ENCODE measurements around the gene ARID4A. TPM values are rescaled to one million over a fixed set of nuclear protein-coding genes. Genes with fewer than 3 reads are reported as not detected.
A peak's percentile ranks its signal among the peaks of the same experiment; 100 is the strongest.
"Not testable (repeated sequence)": the region's sequence is repeated elsewhere in the genome, so short reads cannot be mapped to it uniquely, and the experiment has no call there.

The ARID4A gene
- total RNA-seq, 2 experiments from 2014 or later: 37.9 to 41.7 TPM

DNA sequence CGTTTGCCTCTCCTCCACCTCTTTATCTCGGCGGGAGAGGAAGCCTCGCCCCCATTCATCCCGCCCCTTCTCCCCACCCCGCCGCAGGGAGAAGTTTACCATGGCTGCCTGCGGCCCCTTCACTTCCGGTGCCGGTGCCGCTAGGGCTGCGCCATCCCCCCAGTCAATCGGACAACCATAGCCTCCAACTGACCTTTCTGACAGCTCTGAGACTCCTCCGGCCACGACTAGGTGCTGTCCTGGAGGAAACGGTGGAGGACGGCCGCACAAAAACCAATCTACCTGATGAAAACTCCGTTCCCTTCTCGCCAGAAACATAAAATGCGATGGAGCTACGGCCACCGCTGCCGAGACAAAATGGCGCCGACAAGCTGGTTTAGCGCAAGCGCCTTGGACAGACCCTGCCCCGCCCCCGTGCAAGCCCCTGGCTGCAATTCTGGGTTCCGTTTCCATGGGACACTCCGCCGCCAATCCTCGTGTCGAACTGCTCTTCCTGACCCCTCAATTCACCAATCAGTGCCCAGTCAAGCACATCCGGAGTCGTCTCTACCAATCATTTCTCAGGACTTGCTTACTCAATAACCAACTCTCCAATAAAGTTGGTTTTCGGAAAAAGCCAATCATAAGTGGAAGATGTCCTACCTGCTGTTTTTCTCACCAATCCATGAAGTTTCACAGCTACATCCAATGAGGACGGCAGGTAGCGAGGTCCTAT lies 436 bp upstream of the ARID4A start:
- ChIA-PET POLR2A (interaction anchor here (0.6 to 4.4 kb wide), 35 partner anchors 9 to 1186 kb away, joined by 3 to 105 read pairs (median 6); partner anchors contain the start of genes ACTR10, AP5M1, ARMH4 and EXOC5), CTCF (interaction anchor here (0.8 to 2.3 kb wide), 10 partner anchors 9 to 128 kb away, joined by 3 to 16 read pairs (median 4); partner anchors contain the start of genes ACTR10, PSMA3 and TOMM20L)
- no peaks in the 10 kb centered on the region for H3K9me3 Mint-ChIP-seq
- H3K4me3 Mint-ChIP-seq: no peak overlapping the region
- H3K4me1 Mint-ChIP-seq: peaks cover 47% of the 10 kb centered on the region
- H3K27ac Mint-ChIP-seq: no peak overlapping the region
- peaks cover 43% of the 10 kb centered on the region for H3K36me3 Mint-ChIP-seq (ENCODE audit: low read depth)
- peak; percentile 98 for DNase-seq
- H3K27me3 Mint-ChIP-seq: no peaks in the 10 kb centered on the region

DNA sequence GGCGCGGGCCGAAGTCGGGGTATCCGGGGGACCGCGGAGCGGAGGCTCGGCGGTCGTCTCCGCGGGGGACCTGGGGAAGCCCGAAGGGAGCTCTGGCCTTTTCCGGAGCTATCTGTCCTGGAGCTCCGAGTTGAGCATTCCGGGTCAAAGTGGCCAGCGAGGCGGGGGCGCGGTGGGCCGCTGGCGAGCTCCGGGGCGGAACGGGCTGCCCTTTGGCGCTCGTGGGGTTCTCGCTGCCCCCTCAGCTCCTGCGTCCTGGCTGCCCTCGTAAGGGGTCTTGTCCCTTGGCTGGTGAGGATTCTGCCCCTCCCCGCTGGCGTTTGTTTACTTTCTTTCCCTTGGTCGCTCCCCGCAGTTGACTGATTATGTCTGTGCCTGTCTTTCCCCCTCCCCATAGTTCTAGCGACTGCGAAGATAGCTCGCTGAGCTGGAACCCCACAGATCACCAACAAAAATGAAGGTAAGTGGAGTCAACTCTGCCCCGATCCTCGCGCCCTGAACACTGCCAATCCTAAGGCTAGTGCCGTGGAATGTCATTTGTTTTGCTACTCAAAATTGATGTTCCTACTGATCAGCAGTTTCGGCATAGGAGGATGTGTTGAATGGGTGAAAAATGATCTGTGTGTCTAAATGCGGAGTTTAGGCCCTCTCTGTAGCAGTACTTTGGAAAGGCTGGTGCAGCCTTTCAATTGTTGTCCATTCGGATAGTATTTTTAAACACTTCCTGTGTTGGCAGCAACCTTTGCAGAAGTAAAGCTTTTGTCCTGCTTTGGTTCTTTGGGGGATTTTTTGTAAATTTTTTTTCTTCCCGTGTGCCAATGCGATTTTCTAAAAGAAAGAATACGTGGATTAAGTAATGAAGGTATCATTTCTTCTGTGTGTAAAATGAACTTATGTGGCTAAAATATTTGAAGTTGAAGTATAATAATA lies 1.3 kb downstream of the ARID4A start:
- Mint-ChIP-seq H3K4me3 (peak overlapping the region; percentile 93), H3K36me3 (ENCODE audit: low read depth) (peaks cover 32% of the 10 kb centered on the region), H3K9me3 (no peaks in the 10 kb centered on the region), H3K27me3 (no peaks in the 10 kb centered on the region), H3K27ac (peak overlapping the region; percentile 88), H3K4me1 (peaks cover 36% of the 10 kb centered on the region)
- POLR2A ChIA-PET: interaction anchor here (0.6 to 4.4 kb wide), 18 partner anchors 7 to 128 kb away, joined by 3 to 105 read pairs (median 8); partner anchors contain the start of genes KIAA0586, PSMA3, TIMM9 and TOMM20L
- CTCF ChIA-PET: interaction anchor here (1.2 kb wide), 1 partner anchor 53 kb away, joined by 3 read pairs; no protein-coding TSS in a partner anchor
- peak; percentile 19 for DNase-seq

DNA sequence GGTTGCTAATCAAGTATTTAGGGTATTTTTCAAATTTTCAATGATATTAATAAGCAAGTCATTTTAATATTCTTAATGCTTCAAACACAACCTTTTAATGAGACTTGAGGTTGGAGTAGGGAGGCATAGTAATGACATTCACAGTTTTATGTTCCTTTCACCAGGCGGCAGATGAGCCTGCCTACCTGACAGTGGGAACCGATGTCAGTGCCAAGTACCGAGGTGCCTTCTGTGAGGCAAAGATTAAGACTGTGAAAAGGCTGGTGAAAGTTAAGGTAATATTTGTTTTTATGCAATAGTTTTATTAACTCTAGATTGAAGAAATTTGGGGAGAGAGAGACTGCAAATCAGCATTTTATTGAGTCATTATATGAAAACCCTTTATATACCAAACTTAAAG lies 3.1 kb downstream of the ARID4A start:
- DNase-seq: no peak
- Mint-ChIP-seq H3K9me3 (no peaks in the 10 kb centered on the region), H3K4me3 (no peak overlapping the region), H3K4me1 (peaks cover 28% of the 10 kb centered on the region), H3K27me3 (no peaks in the 10 kb centered on the region), H3K36me3 (ENCODE audit: low read depth) (peaks cover 38% of the 10 kb centered on the region), H3K27ac (no peak overlapping the region)
- ChIA-PET CTCF (no interaction called here), POLR2A (no interaction called here)

DNA sequence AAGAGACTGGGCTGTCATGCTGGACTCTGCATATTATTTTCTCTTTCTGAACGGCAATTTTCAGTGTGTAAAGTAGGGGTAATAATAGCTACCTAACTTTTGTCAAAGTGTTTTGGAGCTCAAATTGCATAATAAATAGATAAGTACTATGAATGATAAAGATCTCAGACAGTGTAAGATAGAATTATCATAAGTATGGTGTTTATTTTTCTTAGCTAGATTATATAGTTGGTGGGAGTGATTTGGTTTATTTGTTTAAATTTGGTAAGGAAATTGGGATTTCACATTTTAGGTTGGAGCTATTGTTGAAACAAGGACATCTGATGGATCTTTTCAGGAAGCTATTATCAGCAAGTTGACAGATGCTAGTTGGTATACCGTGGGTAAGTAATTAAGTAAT lies 7.4 kb downstream of the ARID4A start:
- no peaks in the 10 kb centered on the region for H3K9me3 Mint-ChIP-seq
- CTCF ChIA-PET: interaction anchor here (1.2 kb wide), 1 partner anchor 61 kb away, joined by 3 read pairs; the partner anchor contains the start of gene PSMA3
- no peaks in the 10 kb centered on the region for H3K27me3 Mint-ChIP-seq
- POLR2A ChIA-PET: interaction anchor here (1.2 to 3.2 kb wide), 2 partner anchors 7 to 61 kb away, joined by 5 to 18 read pairs; partner anchors contain the start of genes ARID4A and PSMA3
- H3K27ac Mint-ChIP-seq: no peak overlapping the region
- H3K4me3 Mint-ChIP-seq: no peak overlapping the region
- H3K4me1 Mint-ChIP-seq: peaks cover 18% of the 10 kb centered on the region
- no peak for DNase-seq
- H3K36me3 Mint-ChIP-seq (ENCODE audit: low read depth): peaks cover 57% of the 10 kb centered on the region

DNA sequence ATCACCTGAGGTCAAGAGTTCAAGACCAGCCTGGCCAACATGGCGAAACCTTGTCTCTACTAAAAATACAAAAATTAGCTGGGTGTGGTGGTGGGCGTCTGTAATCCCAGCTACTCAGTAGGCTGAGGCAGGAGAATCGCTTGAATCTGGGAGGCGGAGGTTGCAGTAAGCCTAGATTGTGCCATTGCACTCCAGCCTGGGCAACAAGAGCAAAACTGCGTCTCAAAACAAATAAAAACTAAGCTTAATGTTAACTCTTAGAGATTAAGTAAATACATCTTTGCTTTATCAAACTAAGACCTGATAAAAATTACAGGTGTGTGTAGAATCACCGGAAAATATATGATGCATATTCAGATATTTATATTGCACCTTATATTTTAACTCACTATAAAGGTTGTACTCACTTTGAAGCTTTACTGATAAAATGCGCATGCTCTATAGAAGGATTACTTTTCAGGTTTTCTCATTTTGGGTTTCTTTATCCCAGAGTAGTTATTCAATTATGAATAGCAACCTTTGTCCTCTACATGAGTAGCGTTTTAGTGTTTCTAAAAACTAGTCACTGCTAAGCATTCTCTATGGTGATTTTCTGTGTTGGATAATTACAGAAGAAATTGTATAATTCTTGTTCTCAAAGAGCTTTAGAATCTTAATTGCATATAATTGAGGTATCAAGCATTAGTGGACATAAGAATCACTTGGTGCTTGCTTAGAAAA lies 9.4 kb downstream of the ARID4A start:
- Mint-ChIP-seq H3K27ac (no peak overlapping the region), H3K36me3 (ENCODE audit: low read depth) (peaks cover 52% of the 10 kb centered on the region), H3K9me3 (no peaks in the 10 kb centered on the region), H3K27me3 (no peaks in the 10 kb centered on the region), H3K4me1 (peaks cover 13% of the 10 kb centered on the region), H3K4me3 (no peak overlapping the region)
- CTCF ChIA-PET: no interaction called here
- POLR2A ChIA-PET: interaction anchor here (0.6 to 3.2 kb wide), 4 partner anchors 9 to 84 kb away, joined by 3 to 18 read pairs (median 3); partner anchors contain the start of gene ARID4A
- DNase-seq: no peak

DNA sequence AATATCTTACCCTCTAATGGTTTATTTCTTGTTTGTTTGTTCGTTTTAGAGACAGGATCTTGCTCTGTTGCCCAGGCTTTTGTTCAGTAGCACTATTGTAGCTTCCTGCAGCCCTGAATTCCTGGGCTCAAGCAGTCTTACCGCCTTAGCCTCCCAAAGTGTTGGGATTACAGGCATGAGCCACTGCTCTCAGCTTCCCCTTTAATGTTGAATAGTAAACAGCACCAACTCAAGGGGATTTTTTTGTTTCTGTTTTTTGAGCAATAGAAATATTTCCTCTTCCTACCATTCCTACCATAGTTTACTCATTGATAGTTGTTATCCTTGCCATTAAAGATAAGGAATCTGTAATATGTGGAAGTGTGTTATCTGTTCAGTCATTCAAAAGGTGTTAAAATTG lies 10.7 kb downstream of the ARID4A start:
- no peaks in the 10 kb centered on the region for H3K9me3 Mint-ChIP-seq
- DNase-seq: no peak
- H3K27me3 Mint-ChIP-seq: no peaks in the 10 kb centered on the region
- H3K27ac Mint-ChIP-seq: no peak overlapping the region
- peaks cover 9% of the 10 kb centered on the region for H3K4me1 Mint-ChIP-seq
- peaks cover 47% of the 10 kb centered on the region for H3K36me3 Mint-ChIP-seq (ENCODE audit: low read depth)
- H3K4me3 Mint-ChIP-seq: no peak overlapping the region
- ChIA-PET CTCF (no interaction called here), POLR2A (no interaction called here)

DNA sequence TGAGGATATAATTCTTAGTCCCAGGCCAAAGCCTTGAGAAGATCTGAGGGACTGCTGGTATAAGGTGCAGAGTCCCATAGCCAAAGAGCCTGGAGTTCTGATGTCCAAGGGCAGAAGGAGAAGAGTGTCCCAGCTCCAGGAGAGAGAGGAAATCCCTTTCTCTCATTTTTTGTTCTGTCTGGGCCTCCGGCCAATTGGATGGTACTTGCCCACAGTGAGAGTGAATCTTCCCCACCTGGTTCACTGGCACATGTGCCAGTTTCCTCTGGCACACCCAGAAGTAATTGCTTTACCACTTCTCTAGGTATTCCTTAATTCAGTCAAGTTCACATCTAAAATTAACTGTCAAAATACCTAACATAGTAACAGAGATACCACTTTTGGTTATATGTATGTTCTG lies 15.3 kb downstream of the ARID4A start:
- H3K27ac Mint-ChIP-seq: no peak overlapping the region
- ChIA-PET POLR2A (interaction anchor here (0.7 to 4.4 kb wide), 3 partner anchors 9 to 55 kb away, joined by 3 to 27 read pairs (median 3); partner anchors contain the start of gene ARID4A), CTCF (interaction anchor here (1.0 kb wide), 1 partner anchor 82 kb away, joined by 3 read pairs; the partner anchor contains the start of gene TOMM20L)
- H3K27me3 Mint-ChIP-seq: no peaks in the 10 kb centered on the region
- no peak for DNase-seq
- peaks cover 1% of the 10 kb centered on the region for H3K4me1 Mint-ChIP-seq
- H3K4me3 Mint-ChIP-seq: no peak overlapping the region
- peaks cover 38% of the 10 kb centered on the region for H3K36me3 Mint-ChIP-seq (ENCODE audit: low read depth)
- no peaks in the 10 kb centered on the region for H3K9me3 Mint-ChIP-seq

DNA sequence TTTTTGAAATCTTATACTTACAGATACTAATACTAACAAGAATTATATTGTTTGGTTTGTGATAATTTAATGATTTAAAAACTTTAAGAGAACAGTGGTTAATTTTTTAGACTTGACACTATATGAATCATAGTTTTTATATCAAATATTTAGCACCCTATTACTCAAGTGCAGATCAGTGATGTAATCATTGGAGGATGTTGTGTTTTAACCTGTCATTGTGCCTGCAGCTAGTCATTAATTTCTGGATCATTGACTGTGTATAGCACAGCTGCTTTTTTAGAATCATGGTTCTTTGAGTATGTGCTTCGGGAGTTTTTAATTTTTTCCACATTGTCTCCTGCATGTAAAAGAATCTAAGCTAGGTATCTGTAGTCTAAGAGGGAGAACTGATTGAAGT lies 17.3 kb downstream of the ARID4A start:
- H3K4me3 Mint-ChIP-seq: no peak overlapping the region
- ChIA-PET POLR2A (interaction anchor here (1.5 kb wide), 1 partner anchor 11 kb away, joined by 3 read pairs; no protein-coding TSS in a partner anchor), CTCF (no interaction called here)
- H3K9me3 Mint-ChIP-seq: no peaks in the 10 kb centered on the region
- DNase-seq: no peak
- no peaks in the 10 kb centered on the region for H3K27me3 Mint-ChIP-seq
- peaks cover 1% of the 10 kb centered on the region for H3K4me1 Mint-ChIP-seq
- H3K36me3 Mint-ChIP-seq (ENCODE audit: low read depth): peaks cover 30% of the 10 kb centered on the region
- no peak overlapping the region for H3K27ac Mint-ChIP-seq

DNA sequence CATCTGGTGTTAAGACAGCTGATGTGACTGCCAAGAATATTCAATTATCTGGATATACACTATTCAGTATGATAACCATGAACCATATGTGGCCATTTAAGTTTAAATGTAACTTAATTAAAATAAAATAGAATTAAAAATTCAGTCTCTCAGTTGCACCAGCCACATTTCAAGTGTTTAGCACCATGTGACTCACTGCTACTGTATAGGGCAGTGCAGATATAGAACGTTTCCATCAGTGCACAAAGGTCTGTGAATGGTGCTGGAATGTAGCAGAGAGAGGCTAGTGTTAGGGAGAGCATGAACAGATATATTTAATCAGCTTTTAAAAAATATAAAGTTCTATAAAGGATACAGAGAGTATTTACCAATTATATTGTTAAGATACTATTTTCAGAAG lies 28.7 kb downstream of the ARID4A start:
- no peak overlapping the region for H3K27ac Mint-ChIP-seq
- no peaks in the 10 kb centered on the region for H3K27me3 Mint-ChIP-seq
- POLR2A ChIA-PET: interaction anchor here (1.5 kb wide), 1 partner anchor 12 kb away, joined by 3 read pairs; no protein-coding TSS in a partner anchor
- DNase-seq: no peak
- CTCF ChIA-PET: no interaction called here
- no peak overlapping the region for H3K4me3 Mint-ChIP-seq
- peaks cover 15% of the 10 kb centered on the region for H3K4me1 Mint-ChIP-seq
- no peaks in the 10 kb centered on the region for H3K9me3 Mint-ChIP-seq
- peaks cover 47% of the 10 kb centered on the region for H3K36me3 Mint-ChIP-seq (ENCODE audit: low read depth)

DNA sequence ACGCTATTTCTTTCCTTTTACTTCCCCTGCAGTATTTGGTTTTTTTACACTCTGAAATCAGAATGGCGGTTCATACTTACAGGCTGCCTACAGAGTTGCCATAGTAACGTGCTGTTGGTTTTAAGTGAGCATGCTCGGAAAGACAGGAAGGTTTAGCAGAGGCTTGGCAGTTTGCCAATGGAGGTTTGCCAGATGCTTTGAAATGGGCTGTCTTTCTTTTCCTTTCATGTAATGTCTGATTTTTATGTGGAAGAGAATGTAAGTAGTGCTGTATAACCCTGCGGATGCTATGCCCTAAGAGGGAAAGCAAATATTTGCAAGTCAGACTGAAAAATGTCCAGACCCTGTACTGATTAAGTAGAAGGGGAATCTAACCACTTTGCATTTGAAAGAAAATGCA lies 32.8 kb downstream of the ARID4A start:
- H3K27ac Mint-ChIP-seq: peak overlapping the region; percentile 69
- POLR2A ChIA-PET: interaction anchor here (0.9 kb wide), 1 partner anchor 33 kb away, joined by 5 read pairs; the partner anchor contains the start of gene ARID4A
- CTCF ChIA-PET: interaction anchor here (0.7 to 1.0 kb wide), 2 partner anchors 33 to 65 kb away, joined by 3 to 4 read pairs; partner anchors contain the start of genes ARID4A and TOMM20L

DNA sequence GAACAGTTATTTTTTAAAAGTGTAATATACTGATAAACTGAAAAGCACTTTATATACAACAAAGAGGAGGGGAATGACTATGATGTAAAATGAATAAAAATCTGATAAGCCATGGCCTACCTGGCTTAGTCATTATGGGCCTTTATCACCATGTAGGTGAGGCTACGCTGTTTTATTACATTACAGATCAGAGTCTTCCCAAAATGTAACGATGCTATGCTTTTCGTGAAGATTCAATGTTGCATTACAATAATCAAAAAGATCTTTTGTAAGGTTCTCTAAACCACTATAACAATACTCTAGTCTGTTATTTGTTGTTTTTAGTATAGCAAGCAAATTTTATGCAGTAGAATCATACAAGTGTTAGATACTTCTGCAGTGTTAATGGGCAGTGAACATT lies 34.2 kb downstream of the ARID4A start:
- H3K27ac Mint-ChIP-seq: no peak overlapping the region
- no peaks in the 10 kb centered on the region for H3K9me3 Mint-ChIP-seq
- no peak for DNase-seq
- peaks cover 21% of the 10 kb centered on the region for H3K4me1 Mint-ChIP-seq
- H3K36me3 Mint-ChIP-seq (ENCODE audit: low read depth): peaks cover 43% of the 10 kb centered on the region
- H3K4me3 Mint-ChIP-seq: no peak overlapping the region
- CTCF ChIA-PET: no interaction called here
- no peaks in the 10 kb centered on the region for H3K27me3 Mint-ChIP-seq
- POLR2A ChIA-PET: interaction anchor here (0.9 kb wide), 1 partner anchor 25 kb away, joined by 3 read pairs; no protein-coding TSS in a partner anchor

More for the DNA sequence above, 32.8 kb downstream of the ARID4A start:
- peaks cover 21% of the 10 kb centered on the region for H3K4me1 Mint-ChIP-seq
- peak; percentile 86 for DNase-seq
- H3K9me3 Mint-ChIP-seq: no peaks in the 10 kb centered on the region
- H3K27me3 Mint-ChIP-seq: no peaks in the 10 kb centered on the region
- peaks cover 50% of the 10 kb centered on the region for H3K36me3 Mint-ChIP-seq (ENCODE audit: low read depth)
- H3K4me3 Mint-ChIP-seq: peak overlapping the region; percentile 48

DNA sequence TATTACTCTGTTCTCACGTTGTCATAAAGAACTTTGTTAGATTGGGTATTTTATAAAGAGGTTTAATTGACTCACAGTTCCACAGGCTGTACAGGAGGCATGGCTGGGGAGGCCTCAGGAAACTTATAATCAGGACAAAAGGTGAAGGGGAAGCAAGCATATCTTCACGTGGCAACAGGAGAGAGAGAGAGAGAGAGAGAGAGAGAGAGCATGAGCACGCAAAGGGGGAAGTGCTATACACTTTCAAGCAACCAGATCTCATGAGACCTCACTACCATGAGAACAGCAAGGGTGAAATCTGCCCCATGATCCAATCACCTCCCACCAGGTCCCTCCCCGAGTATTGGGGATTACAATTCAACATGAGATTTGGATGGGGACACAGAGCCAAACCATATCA lies 41.3 kb downstream of the ARID4A start:
- H3K4me1 Mint-ChIP-seq, CTCF ChIA-PET, POLR2A ChIA-PET, H3K9me3 Mint-ChIP-seq, DNase-seq, H3K27me3 Mint-ChIP-seq, H3K4me3 Mint-ChIP-seq, H3K27ac Mint-ChIP-seq: not testable (repeated sequence)
- peaks cover 33% of the 10 kb centered on the region for H3K36me3 Mint-ChIP-seq (ENCODE audit: low read depth)

All from activated CD4-positive, alpha-beta memory T cell treated with anti-CD3 and anti-CD28 coated beads, Interleukin-2, amount 10 ng/mL, durations not matched to agents 7 days and 5 days (primary cell).